HK-2 (cell line): ENCODE results near the gene MAP3K14.
A peak's percentile ranks its signal among the peaks of the same experiment; 100 is the strongest.
"Not testable (repeated sequence)": the region's sequence is repeated elsewhere in the genome, so short reads cannot be mapped to it uniquely, and the experiment has no call there.

Experiments used
- DNase-seq: peaks from one replicate; pipeline ENCODE4 v3.0.0-alpha.2; 2018; ENCODE audit not compliant: unreplicated experiment

MAP3K14 gene

GRCh38 chr17:45258981-45259380 lies 57.8 kb downstream of the MAP3K14 start:
- no peak for DNase-seq

- no peak for DNase-seq
These were observed 59.7 kb downstream of the MAP3K14 start for GRCh38 chr17:45257115-45257514.

- no peak for DNase-seq
These were observed 60.5 kb downstream of the MAP3K14 start for GRCh38 chr17:45256114-45256966.

- no peak for DNase-seq
These were observed 61.5 kb downstream of the MAP3K14 start for GRCh38 chr17:45255358-45255757.

- DNase-seq, result no peak
These were observed 62.9 kb downstream of the MAP3K14 start for GRCh38 chr17:45253879-45254278.

GRCh38 chr17:45253237-45253636 lies 63.6 kb downstream of the MAP3K14 start:
- DNase-seq, result not testable (repeated sequence)

GRCh38 chr17:45251931-45252330 lies 64.9 kb downstream of the MAP3K14 start:
- DNase-seq, result no peak

GRCh38 chr17:45248132-45248957 lies 68.5 kb downstream of the MAP3K14 start:
- peak; percentile 66 for DNase-seq

- DNase-seq, result peak; percentile 95
These were observed 69.2 kb downstream of the MAP3K14 start for GRCh38 chr17:45247429-45248131.

- DNase-seq, result no peak
These were observed 69.9 kb downstream of the MAP3K14 start for GRCh38 chr17:45246861-45247428.

GRCh38 chr17:45246338-45246737 lies 70.5 kb downstream of the MAP3K14 start:
- DNase-seq, result no peak

GRCh38 chr17:45244725-45245656 lies 71.8 kb downstream of the MAP3K14 start:
- no peak for DNase-seq

GRCh38 chr17:45243750-45244149 lies 73.1 kb downstream of the MAP3K14 start:
- DNase-seq, result no peak

- DNase-seq, result no peak
These were observed 74.8 kb downstream of the MAP3K14 start for GRCh38 chr17:45242029-45242414.

GRCh38 chr17:45241328-45242028 lies 75.3 kb downstream of the MAP3K14 start:
- DNase-seq, result no peak

- no peak for DNase-seq
These were observed 75.9 kb downstream of the MAP3K14 start for GRCh38 chr17:45240905-45241327.

- DNase-seq, result no peak
These were observed 78.6 kb downstream of the MAP3K14 start for GRCh38 chr17:45238155-45238774.

GRCh38 chr17:45237686-45238085 lies 79.1 kb downstream of the MAP3K14 start:
- DNase-seq, result no peak

GRCh38 chr17:45236282-45236606 lies 80.6 kb downstream of the MAP3K14 start:
- DNase-seq, result no peak
